ENCODE measurements around the gene AFDN.

GRCh38 chr6:167987396-167988153, 160.9 kb downstream of the AFDN start:
- TF ChIP-seq, protein P1, sequence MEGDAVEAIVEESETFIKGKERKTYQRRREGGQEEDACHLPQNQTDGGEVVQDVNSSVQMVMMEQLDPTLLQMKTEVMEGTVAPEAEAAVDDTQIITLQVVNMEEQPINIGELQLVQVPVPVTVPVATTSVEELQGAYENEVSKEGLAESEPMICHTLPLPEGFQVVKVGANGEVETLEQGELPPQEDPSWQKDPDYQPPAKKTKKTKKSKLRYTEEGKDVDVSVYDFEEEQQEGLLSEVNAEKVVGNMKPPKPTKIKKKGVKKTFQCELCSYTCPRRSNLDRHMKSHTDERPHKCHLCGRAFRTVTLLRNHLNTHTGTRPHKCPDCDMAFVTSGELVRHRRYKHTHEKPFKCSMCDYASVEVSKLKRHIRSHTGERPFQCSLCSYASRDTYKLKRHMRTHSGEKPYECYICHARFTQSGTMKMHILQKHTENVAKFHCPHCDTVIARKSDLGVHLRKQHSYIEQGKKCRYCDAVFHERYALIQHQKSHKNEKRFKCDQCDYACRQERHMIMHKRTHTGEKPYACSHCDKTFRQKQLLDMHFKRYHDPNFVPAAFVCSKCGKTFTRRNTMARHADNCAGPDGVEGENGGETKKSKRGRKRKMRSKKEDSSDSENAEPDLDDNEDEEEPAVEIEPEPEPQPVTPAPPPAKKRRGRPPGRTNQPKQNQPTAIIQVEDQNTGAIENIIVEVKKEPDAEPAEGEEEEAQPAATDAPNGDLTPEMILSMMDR (IDR thresholded peaks at IDR 0.05), result no peak
- TF ChIP-seq POLR2A (IDR thresholded peaks at IDR 0.05) (no peak), EP300 (IDR thresholded peaks at IDR 0.05; ENCODE audit: low read depth) (no peak)
